ENCODE measurements around the gene SF3B6.

GRCh38 chr2:24121469-24121868 lies 45.3 kb upstream of the SF3B6 start:
- TF ChIP-seq CTCF (IDR thresholded peaks at IDR 0.05; ENCODE audit: low read length) (no peak), EZH2 (IDR thresholded peaks at IDR 0.05; ENCODE audit: borderline replicate concordance, low read length) (no peak)

Data from OCI-LY1 (cell line).